Measurements from ENCODE around the gene CTU2. TPM values are rescaled to one million over a fixed set of nuclear protein-coding genes. Genes with fewer than 3 reads are reported as not detected.
"Not testable (repeated sequence)": the region's sequence is repeated elsewhere in the genome, so short reads cannot be mapped to it uniquely, and the experiment has no call there.

CTU2 gene
- total and polyA plus RNA-seq, 10 donors: 7.2 to 28.2 (median 15.5) TPM

GRCh38 chr16:88665148-88665547, 41.2 kb upstream of the CTU2 start:
- Histone ChIP-seq H3K9me3 (no peaks in the 10 kb centered on the region), H3K36me3 (peaks cover 0 to 11% (median 0%) of the 10 kb centered on the region in 6 donors), H3K4me3 (no peak overlapping the region), H3K4me1 (peaks cover 16 to 48% (median 36%) of the 10 kb centered on the region in 6 donors), H3K27me3 (replicated peaks in 1 of 7) (no peaks in the 10 kb centered on the region), H3K27ac (no peak overlapping the region)
- TF ChIP-seq CTCF (IDR thresholded peaks at IDR 0.05 in 8 of 11, conservative IDR thresholded peaks at IDR 0.05 in 3 of 11) (no peak), POLR2AphosphoS5 (IDR thresholded peaks at IDR 0.05) (peak in 1 of 3 donors; percentile 50), POLR2A (IDR thresholded peaks at IDR 0.05) (no peak)
- WGBS, 5 donors: 67 to 79% (median 77%) methylated on average over 4 of the region's 4 CpGs
- intact Hi-C loops (cut with DNase I; ENCODE audit: low total_unique reads): no loop called here
- no peak for DNase-seq

- TF ChIP-seq POLR2AphosphoS5 (IDR thresholded peaks at IDR 0.05) (no peak), POLR2A (IDR thresholded peaks at IDR 0.05) (no peak), CTCF (IDR thresholded peaks at IDR 0.05 in 8 of 11, conservative IDR thresholded peaks at IDR 0.05 in 3 of 11) (no peak)
- WGBS, 5 donors: 82 to 96% (median 91%) methylated on average over 3 of the region's 3 CpGs
- H3K4me1 ChIP-seq: peaks cover 16 to 44% (median 36%) of the 10 kb centered on the region in 6 donors
- no peaks in the 10 kb centered on the region for H3K9me3 ChIP-seq
- no peak overlapping the region for H3K4me3 ChIP-seq
- H3K27ac ChIP-seq: no peak overlapping the region
- intact Hi-C loops (cut with DNase I; ENCODE audit: low total_unique reads): no loop called here
- DNase-seq: no peak
- peaks cover 0 to 8% (median 0%) of the 10 kb centered on the region in 6 donors for H3K36me3 ChIP-seq
- no peaks in the 10 kb centered on the region for H3K27me3 ChIP-seq (replicated peaks in 1 of 7)
These were observed 40.7 kb upstream of the CTU2 start for GRCh38 chr16:88665570-88665969.

- Histone ChIP-seq H3K4me3 (no peak overlapping the region), H3K27me3 (replicated peaks in 1 of 7) (no peaks in the 10 kb centered on the region), H3K36me3 (peaks cover 0 to 18% (median 0%) of the 10 kb centered on the region in 6 donors), H3K27ac (no peak overlapping the region), H3K9me3 (no peaks in the 10 kb centered on the region), H3K4me1 (peaks cover 10 to 25% (median 21%) of the 10 kb centered on the region in 6 donors)
- TF ChIP-seq POLR2AphosphoS5 (IDR thresholded peaks at IDR 0.05) (no peak), CTCF (IDR thresholded peaks at IDR 0.05 in 8 of 11, conservative IDR thresholded peaks at IDR 0.05 in 3 of 11) (no peak), POLR2A (IDR thresholded peaks at IDR 0.05) (no peak)
- 69 to 83% (median 74%) methylated on average over 5 of the region's 5 CpGs for WGBS, 5 donors
- intact Hi-C loops (cut with DNase I; ENCODE audit: low total_unique reads): no loop called here
- no peak for DNase-seq
These were observed 38.8 kb upstream of the CTU2 start for GRCh38 chr16:88667461-88667860.

GRCh38 chr16:88669493-88669892, 36.8 kb upstream of the CTU2 start:
- H3K36me3 ChIP-seq: peaks cover 0 to 29% (median 0%) of the 10 kb centered on the region in 6 donors

GRCh38 chr16:88669980-88670379, 36.3 kb upstream of the CTU2 start:
- intact Hi-C loops (cut with DNase I; ENCODE audit: low total_unique reads): no loop called here
- no peaks in the 10 kb centered on the region for H3K9me3 ChIP-seq
- peaks cover 0 to 7% (median 7%) of the 10 kb centered on the region in 6 donors for H3K4me1 ChIP-seq
- TF ChIP-seq POLR2AphosphoS5 (IDR thresholded peaks at IDR 0.05) (no peak), CTCF (IDR thresholded peaks at IDR 0.05 in 8 of 11, conservative IDR thresholded peaks at IDR 0.05 in 3 of 11) (no peak), POLR2A (IDR thresholded peaks at IDR 0.05) (no peak)
- H3K36me3 ChIP-seq: peaks cover 0 to 34% (median 0%) of the 10 kb centered on the region in 6 donors
- no peak overlapping the region for H3K4me3 ChIP-seq
- H3K27ac ChIP-seq: no peak overlapping the region
- WGBS, 5 donors: 81 to 96% (median 87%) methylated on average over 10 of the region's 10 CpGs
- DNase-seq: no peak
- H3K27me3 ChIP-seq (replicated peaks in 1 of 7): no peaks in the 10 kb centered on the region

More at GRCh38 chr16:88669493-88669892, 36.8 kb upstream of the CTU2 start:
- 93 to 96% (median 95%) methylated on average over 8 of the region's 8 CpGs for WGBS, 5 donors
- H3K27ac ChIP-seq; H3K9me3 ChIP-seq; DNase-seq; intact Hi-C loops (cut with DNase I; ENCODE audit: low total_unique reads); H3K4me3 ChIP-seq; H3K27me3 ChIP-seq (replicated peaks in 1 of 7): not testable (repeated sequence)
- peaks cover 2 to 12% (median 12%) of the 10 kb centered on the region in 6 donors for H3K4me1 ChIP-seq

Measured in spleen (tissue), 11 donors.